Liver (tissue), 9 donors: Measurements from ENCODE around the gene CBLC. TPM values are rescaled to one million over a fixed set of nuclear protein-coding genes. Genes with fewer than 3 reads are reported as not detected.

Source experiments
- DNase-seq: peaks from one replicate; pipeline ENCODE4 v3.0.0-alpha.2; 2017; ENCODE audit warnings: low spot score
- H3K27ac ChIP-seq, 2 donors: one replicate each; pipeline ENCODE4 v1.7.0; 2013; ENCODE audit warnings: inconsistent platforms in 2 of 2, low read length in 2 of 2, control low read depth in 1 of 2, low read depth in 1 of 2, mild to moderate bottlenecking in 1 of 2
- H3K27me3 ChIP-seq, 4 donors: one replicate each; pipeline versions ENCODE4 v1.6.1 to v1.7.0; 2013; ENCODE audit warnings: low read length in 3 of 4, inconsistent platforms in 1 of 4, mild to moderate bottlenecking in 1 of 4, moderate library complexity in 1 of 4; ENCODE audit not compliant: control insufficient read depth in 4 of 4, insufficient read depth in 4 of 4
- H3K36me3 ChIP-seq, 4 donors: one replicate each; pipeline versions ENCODE4 v1.6.1 to v1.7.0; 2013; ENCODE audit warnings: low read length in 3 of 4, mild to moderate bottlenecking in 3 of 4, low read depth in 1 of 4, moderate library complexity in 1 of 4; ENCODE audit not compliant: control insufficient read depth in 4 of 4, insufficient read depth in 3 of 4
- H3K4me1 ChIP-seq, 4 donors: one replicate each; pipeline versions ENCODE4 v1.6.1 to v1.7.0; 2013; ENCODE audit warnings: low read length in 3 of 4, mild to moderate bottlenecking in 3 of 4, moderate library complexity in 1 of 4; ENCODE audit not compliant: control insufficient read depth in 4 of 4, insufficient read depth in 4 of 4
- H3K4me3 ChIP-seq, 3 donors: one replicate each; pipeline versions ENCODE4 v1.6.1 to v1.7.0; 2013; ENCODE audit warnings: low read length in 3 of 3, control low read depth in 1 of 3, low read depth in 1 of 3, mild to moderate bottlenecking in 1 of 3
- H3K9ac ChIP-seq, 2 donors: one replicate each; pipeline ENCODE4 v1.7.0; 2013; ENCODE audit warnings: low read length in 2 of 2, mild to moderate bottlenecking in 2 of 2, moderate library complexity in 2 of 2, control low read depth in 1 of 2, low read depth in 1 of 2
- H3K9me3 ChIP-seq, 4 donors: one replicate each; pipeline versions ENCODE4 v1.6.1 to v1.7.0; 2013; ENCODE audit warnings: low read length in 3 of 4; ENCODE audit not compliant: control insufficient read depth in 4 of 4
- CTCF ChIP-seq: fragments of 150-350 bp; IDR thresholded peaks from 2 replicates; pipeline ENCODE4 v1.5.1; 2017; ENCODE audit warnings: improper control_type of control experiment, low read depth, low read length; ENCODE audit not compliant: missing input control
- EGR1 ChIP-seq, 2 donors: IDR thresholded peaks; 2 replicates each; pipeline ENCODE4 v1.6.1; 2016 to 2018; ENCODE audit warnings: antibody characterized with exemption in 2 of 2, low read depth in 2 of 2
- FOXA2 ChIP-seq: IDR thresholded peaks from 2 replicates; pipeline ENCODE4 v1.6.1; 2016; ENCODE audit warnings: antibody characterized with exemption
- GABPA ChIP-seq, 2 donors: IDR thresholded peaks in 1 of 2; conservative IDR thresholded peaks in 1 of 2; 2 replicates each; pipeline ENCODE4 v1.6.1; 2016; ENCODE audit warnings: antibody characterized with exemption in 2 of 2, mild to moderate bottlenecking in 1 of 2, moderate library complexity in 1 of 2
- HNF4A ChIP-seq, 2 donors: conservative IDR thresholded peaks; 2 replicates each; pipeline ENCODE4 v1.6.1; 2016; ENCODE audit warnings: antibody characterized with exemption in 2 of 2, mild to moderate bottlenecking in 2 of 2
- NR2F2 ChIP-seq: IDR thresholded peaks from 2 replicates; pipeline ENCODE4 v1.6.1; 2016; ENCODE audit warnings: antibody characterized with exemption
- RAD21 ChIP-seq, 2 donors: IDR thresholded peaks; 2 replicates each; pipeline ENCODE4 v1.6.1; 2016; ENCODE audit warnings: antibody characterized with exemption in 2 of 2, mild to moderate bottlenecking in 2 of 2
- RXRA ChIP-seq, 2 donors: IDR thresholded peaks; 2 replicates each; pipeline ENCODE4 v1.6.1; 2017 to 2018; ENCODE audit warnings: antibody characterized with exemption in 2 of 2, mild to moderate bottlenecking in 1 of 2
- SP1 ChIP-seq: IDR thresholded peaks from 2 replicates; pipeline ENCODE4 v1.6.1; 2018; ENCODE audit warnings: antibody characterized with exemption, mild to moderate bottlenecking
- TAF1 ChIP-seq: conservative IDR thresholded peaks from 2 replicates; pipeline ENCODE4 v1.6.1; 2016; ENCODE audit warnings: antibody characterized with exemption, mild to moderate bottlenecking
- YY1 ChIP-seq: IDR thresholded peaks from 2 replicates; pipeline ENCODE4 v1.6.1; 2016; ENCODE audit warnings: antibody characterized with exemption, mild to moderate bottlenecking
- ZBTB33 ChIP-seq: IDR thresholded peaks from 2 replicates; pipeline ENCODE4 v1.6.1; 2016; ENCODE audit warnings: antibody characterized with exemption
- WGBS: extraction: QIAGEN DNeasy Blood & Tissue Kit; methylation state at CpG from one replicate; pipeline ENCODE4 v1.1.7; 2013; 5-methylcytosine and 5-hydroxymethylcytosine counted together
- polyA plus RNA-seq, 2 donors: library from polyadenylated mRNA; stranded (reverse) in 1 of 2; unstranded in 1 of 2; fragments of 200-250 nt in 1 of 2; fragments of >200 nt in 1 of 2; fragmentation: Nextera tagmentation in 1 of 2; extraction: Ambion mirVana in 1 of 2; gene quantifications; one replicate each; pipeline versions ENCODE4 v1.2.1 to v1.2.3, GENCODE V29; 2013 to 2015
- total RNA-seq, 2 donors: library from RNA; depleted of rRNA; stranded (reverse); fragments of >200 nt; gene quantifications; one replicate each; pipeline ENCODE4 v1.2.3, GENCODE V29; 2014
- donor health status: healthy.
- donor health status: healthy.
- donor health status: healthy.
- donor health status: healthy.
- donor health status: healthy.

The CBLC gene
- total and polyA plus RNA-seq, 4 donors, result 2.1 to 14.0 (median 8.8) TPM

GRCh38 chr19:44788971-44789370 is 11.3 kb downstream of the CBLC start:
- DNase-seq, result no peak

GRCh38 chr19:44789943-44790483 is 12.3 kb downstream of the CBLC start:
- H3K4me3 ChIP-seq, result no peak overlapping the region
- no peak overlapping the region for H3K27ac ChIP-seq
- no peaks in the 10 kb centered on the region for H3K27me3 ChIP-seq
- H3K9ac ChIP-seq, result no peak overlapping the region
- no peak for DNase-seq
- WGBS, result 87% methylated on average over 13 of the region's 13 CpGs
- no peaks in the 10 kb centered on the region for H3K9me3 ChIP-seq
- no peaks in the 10 kb centered on the region for H3K4me1 ChIP-seq
- TF ChIP-seq FOXA2 (no peak), CTCF (no peak), RAD21 (IDR thresholded peaks at IDR 0.05) (no peak), YY1 (no peak), HNF4A (conservative IDR thresholded peaks at IDR 0.05) (no peak)
- peaks cover 3 to 36% (median 9%) of the 10 kb centered on the region in 4 donors for H3K36me3 ChIP-seq

More at GRCh38 chr19:44788971-44789370, 11.3 kb downstream of the CBLC start:
- Histone ChIP-seq H3K4me1 (peaks cover 0 to 6% (median 0%) of the 10 kb centered on the region in 4 donors), H3K9me3 (no peaks in the 10 kb centered on the region), H3K9ac (no peak overlapping the region), H3K36me3 (peaks cover 3 to 36% (median 9%) of the 10 kb centered on the region in 4 donors), H3K27me3 (no peaks in the 10 kb centered on the region), H3K27ac (no peak overlapping the region), H3K4me3 (no peak overlapping the region)
- TF ChIP-seq TAF1 (no peak), SP1 (no peak), ZBTB33 (no peak), GABPA (IDR thresholded peaks at IDR 0.05 in 1 of 2, conservative IDR thresholded peaks at IDR 0.05 in 1 of 2) (no peak), NR2F2 (no peak), CTCF (no peak), YY1 (no peak), HNF4A (conservative IDR thresholded peaks at IDR 0.05) (no peak), EGR1 (IDR thresholded peaks at IDR 0.05; ENCODE audit: low read depth in 2 of 2) (no peak), RXRA (IDR thresholded peaks at IDR 0.05) (no peak)
- 94% methylated on average over 6 of the region's 6 CpGs for WGBS
